ENCODE results near the gene SMURF2.
A peak's percentile ranks its signal among the peaks of the same experiment; 100 is the strongest.

Gene SMURF2

GRCh38 chr17:64506576-64507412 is 155.3 kb downstream of the SMURF2 start, which contains the start of gene CEP95:
CEP95 (plus strand) TSS chr17:64506977; CDS start chr17:64507098, 121 bp downstream.
- CTCF ChIA-PET, result interaction anchor here (0.6 to 1.0 kb wide), 4 partner anchors 9 to 88 kb away, joined by 3 to 4 read pairs (median 4); no protein-coding TSS in a partner anchor
- no peak for DNase-seq (ENCODE audit: extremely low spot score)
- POLR2A ChIA-PET, result interaction anchor here (0.5 to 4.1 kb wide), 39 partner anchors 9 to 413 kb away, joined by 3 to 153 read pairs (median 3); partner anchors contain the start of genes LRRC37A3, POLG2 and SMURF2
- TF ChIP-seq CTBP1 (IDR thresholded peaks at IDR 0.05; ENCODE audit: borderline replicate concordance) (0 out of 2 replicates have a peak, but pooled peaks have one; percentile 4), L3MBTL2 (conservative IDR thresholded peaks at IDR 0.05) (peak; percentile 94), BHLHE40 (IDR thresholded peaks at IDR 0.05; ENCODE audit: borderline replicate concordance) (no peak), FOXM1 (IDR thresholded peaks at IDR 0.05; ENCODE audit: borderline replicate concordance) (no peak), FOXA1 (IDR thresholded peaks at IDR 0.05) (no peak), SUZ12 (IDR thresholded peaks at IDR 0.05) (no peak), SP1 (IDR thresholded peaks at IDR 0.05) (no peak), FOXK2 (IDR thresholded peaks at IDR 0.05) (peak; percentile 17; the same call in 1 of the 2 replicates), ELF4 (IDR thresholded peaks at IDR 0.05) (peak; percentile 90), ARNT (IDR thresholded peaks at IDR 0.05) (peak; percentile 20; the same call in 1 of the 2 replicates), LEF1 (IDR thresholded peaks at IDR 0.05; ENCODE audit: borderline replicate concordance) (no peak), ZNF384 (IDR thresholded peaks at IDR 0.05) (no peak), NFRKB (IDR thresholded peaks at IDR 0.05) (peak; percentile 67; the same call in 1 of the 2 replicates), HDGF (IDR thresholded peaks at IDR 0.05; ENCODE audit: borderline replicate concordance) (no peak), TARDBP (IDR thresholded peaks at IDR 0.05) (peak; percentile 53; the same call in 1 of the 2 replicates)
- TF ChIP-seq, protein P1, sequence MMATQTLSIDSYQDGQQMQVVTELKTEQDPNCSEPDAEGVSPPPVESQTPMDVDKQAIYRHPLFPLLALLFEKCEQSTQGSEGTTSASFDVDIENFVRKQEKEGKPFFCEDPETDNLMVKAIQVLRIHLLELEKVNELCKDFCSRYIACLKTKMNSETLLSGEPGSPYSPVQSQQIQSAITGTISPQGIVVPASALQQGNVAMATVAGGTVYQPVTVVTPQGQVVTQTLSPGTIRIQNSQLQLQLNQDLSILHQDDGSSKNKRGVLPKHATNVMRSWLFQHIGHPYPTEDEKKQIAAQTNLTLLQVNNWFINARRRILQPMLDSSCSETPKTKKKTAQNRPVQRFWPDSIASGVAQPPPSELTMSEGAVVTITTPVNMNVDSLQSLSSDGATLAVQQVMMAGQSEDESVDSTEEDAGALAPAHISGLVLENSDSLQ (IDR thresholded peaks at IDR 0.05), result peak; percentile 63

DNA sequence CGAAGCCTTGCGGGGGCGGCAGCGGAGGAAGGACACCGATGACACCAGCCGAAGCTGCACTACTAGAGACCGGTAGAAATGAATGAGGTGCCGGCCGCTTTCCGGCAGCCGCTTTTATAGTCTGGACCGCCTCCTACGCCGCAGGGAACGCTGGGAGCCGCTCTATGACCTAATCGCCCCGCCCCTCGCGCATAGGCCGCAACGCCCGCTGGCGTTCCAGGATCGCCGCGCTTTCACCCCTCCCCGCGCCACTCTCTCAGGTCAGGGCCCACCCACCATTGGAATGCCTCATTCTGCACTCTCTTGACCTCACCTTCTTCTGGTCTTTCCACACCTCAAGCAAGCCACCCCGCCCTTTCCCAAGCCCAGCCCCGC is 155.9 kb downstream of the SMURF2 start, which contains the start of gene DDX5:
Gene DDX5 (minus strand): TSS at position 89 of the 375 bp plus-strand sequence. CDS start 170 bp downstream, outside the sequence.
- TF ChIP-seq ARNT (IDR thresholded peaks at IDR 0.05) (no peak), ELF4 (IDR thresholded peaks at IDR 0.05) (peak; percentile 89; the same call in 1 of the 2 replicates)
- POLR2A ChIA-PET, result interaction anchor here (0.7 to 4.1 kb wide), 37 partner anchors 10 to 557 kb away, joined by 3 to 153 read pairs (median 4); partner anchors contain the start of genes LRRC37A3, POLG2 and SMURF2
- CTCF ChIA-PET, result interaction anchor here (0.7 to 2.1 kb wide), 4 partner anchors 8 to 85 kb away, joined by 3 to 6 read pairs (median 4); no protein-coding TSS in a partner anchor
- peak; percentile 95 for DNase-seq (ENCODE audit: extremely low spot score)

DNA sequence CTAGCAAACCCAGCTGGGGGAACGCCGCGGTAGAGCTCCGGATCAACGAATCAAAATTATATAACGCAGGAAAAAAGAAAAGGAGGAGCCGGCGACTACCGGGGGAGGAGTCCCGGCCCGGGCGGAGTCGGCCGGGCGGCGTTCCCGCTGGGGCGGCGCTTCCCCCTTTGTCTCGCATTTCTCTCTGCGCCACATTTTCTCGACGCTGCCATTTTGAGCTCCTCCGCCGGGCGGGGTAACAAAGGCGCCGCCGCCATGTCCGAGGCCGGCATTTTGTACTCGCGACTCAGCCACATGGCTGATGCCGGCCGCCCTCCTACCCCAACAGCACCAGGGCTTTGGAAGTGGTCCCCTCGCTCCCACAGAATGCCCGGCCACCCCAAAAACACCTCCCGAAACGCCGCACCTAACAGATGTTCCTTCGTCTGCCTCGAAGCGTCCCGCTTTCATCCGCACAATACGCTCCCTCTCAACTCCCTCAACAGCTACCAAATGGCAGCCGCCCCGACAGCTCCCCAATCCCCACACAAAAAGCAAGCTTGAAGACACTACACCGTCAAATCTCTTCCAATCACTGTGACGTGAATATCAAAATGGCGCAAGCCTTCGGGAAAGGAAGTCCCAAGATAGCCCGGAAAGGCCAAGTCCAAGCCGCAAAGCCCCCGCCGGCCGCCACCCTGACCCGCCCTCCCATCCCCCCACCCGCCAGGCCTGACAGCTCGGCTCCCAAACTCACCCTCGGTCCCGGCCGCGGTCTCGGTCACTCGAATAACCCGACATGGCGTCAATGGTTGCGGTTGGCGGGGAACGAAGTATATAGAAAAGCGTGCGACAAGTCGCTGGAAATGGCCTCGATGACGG is 156.5 kb downstream of the SMURF2 start:
- CTCF ChIA-PET, result interaction anchor here (0.9 to 2.1 kb wide), 2 partner anchors 15 to 86 kb away, joined by 3 to 6 read pairs; no protein-coding TSS in a partner anchor
- POLR2A ChIA-PET, result interaction anchor here (0.5 to 4.1 kb wide), 49 partner anchors 9 to 558 kb away, joined by 3 to 153 read pairs (median 3); partner anchors contain the start of genes POLG2 and SMURF2
- 0 out of 2 replicates have a peak, but pooled peaks have one; percentile 27 for TF ChIP-seq FOXM1 (IDR thresholded peaks at IDR 0.05; ENCODE audit: borderline replicate concordance)
- no peak for TF ChIP-seq SP1 (IDR thresholded peaks at IDR 0.05)
- TF ChIP-seq NFRKB (IDR thresholded peaks at IDR 0.05), result peak; percentile 75
- peak; percentile 49 for TF ChIP-seq L3MBTL2 (conservative IDR thresholded peaks at IDR 0.05)

GRCh38 chr17:64504769-64505339 is 157.3 kb downstream of the SMURF2 start:
- ChIA-PET POLR2A (interaction anchor here (0.5 to 4.1 kb wide), 32 partner anchors 8 to 558 kb away, joined by 3 to 153 read pairs (median 4); partner anchors contain the start of genes POLG2 and SMURF2), CTCF (interaction anchor here (0.9 to 2.1 kb wide), 2 partner anchors 14 to 85 kb away, joined by 3 to 6 read pairs; no protein-coding TSS in a partner anchor)
- DNase-seq (ENCODE audit: extremely low spot score), result no peak
- TF ChIP-seq LEF1 (IDR thresholded peaks at IDR 0.05; ENCODE audit: borderline replicate concordance) (no peak), FOXA1 (IDR thresholded peaks at IDR 0.05) (no peak), ELF4 (IDR thresholded peaks at IDR 0.05) (no peak), SUZ12 (IDR thresholded peaks at IDR 0.05) (no peak), ZNF384 (IDR thresholded peaks at IDR 0.05) (no peak), NFRKB (IDR thresholded peaks at IDR 0.05) (no peak), HDGF (IDR thresholded peaks at IDR 0.05; ENCODE audit: borderline replicate concordance) (no peak), TARDBP (IDR thresholded peaks at IDR 0.05) (no peak), ARNT (IDR thresholded peaks at IDR 0.05) (no peak), SP1 (IDR thresholded peaks at IDR 0.05) (no peak), FOXK2 (IDR thresholded peaks at IDR 0.05) (no peak), CTBP1 (IDR thresholded peaks at IDR 0.05; ENCODE audit: borderline replicate concordance) (no peak), BHLHE40 (IDR thresholded peaks at IDR 0.05; ENCODE audit: borderline replicate concordance) (no peak), L3MBTL2 (conservative IDR thresholded peaks at IDR 0.05) (no peak), FOXM1 (IDR thresholded peaks at IDR 0.05; ENCODE audit: borderline replicate concordance) (no peak)
- TF ChIP-seq, protein P1 (IDR thresholded peaks at IDR 0.05), result no peak

More for the DNA sequence above, 156.5 kb downstream of the SMURF2 start:
- DNase-seq (ENCODE audit: extremely low spot score), result peak; percentile 57
